Coronary artery (tissue), 2 donors: ENCODE data around the gene SHROOM2.
A peak's percentile ranks its signal among the peaks of the same experiment; 100 is the strongest.

Experiments
- DNase-seq: peaks from one replicate; pipeline ENCODE4 v3.0.0-alpha.2; 2017; ENCODE audit warnings: low spot score
- H3K27ac ChIP-seq, 2 donors: fragments of 200-600 bp; sonication (generic); one replicate each; pipeline ENCODE4 v1.5.1; 2016 to 2019
- H3K4me3 ChIP-seq: fragments of 200-600 bp; sonication (generic); 2 replicates; pipeline ENCODE4 v1.5.1; 2016; ENCODE audit warnings: mild to moderate bottlenecking, moderate library complexity
- CTCF ChIP-seq: fragments of 200-600 bp; sonication (generic); IDR thresholded peaks from one replicate; pipeline ENCODE4 v1.5.1; 2019; ENCODE audit warnings: antibody characterized with exemption

SHROOM2 gene

GRCh38 chrX:9785944-9786797 is at the start of gene SHROOM2:
Gene SHROOM2 (plus strand): TSS chrX:9786429. CDS start chrX:9786546, 117 bp downstream.
- no peak for DNase-seq
- no peak for TF ChIP-seq CTCF
- H3K27ac ChIP-seq, result no peak within 1 kb of the TSS
- H3K4me3 ChIP-seq, result peak within 1 kb of the TSS; percentile 52

GRCh38 chrX:9737363-9737762 is 48.9 kb upstream of the SHROOM2 start:
- DNase-seq, result no peak
- no peak overlapping the region for H3K4me3 ChIP-seq
- H3K27ac ChIP-seq, result no peak overlapping the region
- TF ChIP-seq CTCF, result no peak

GRCh38 chrX:9738151-9738550 is 48.1 kb upstream of the SHROOM2 start:
- H3K27ac ChIP-seq, result no peak overlapping the region
- no peak for DNase-seq
- TF ChIP-seq CTCF, result no peak
- no peak overlapping the region for H3K4me3 ChIP-seq

GRCh38 chrX:9739130-9739529 is 47.1 kb upstream of the SHROOM2 start:
- no peak overlapping the region for H3K27ac ChIP-seq
- TF ChIP-seq CTCF, result no peak
- no peak overlapping the region for H3K4me3 ChIP-seq
- DNase-seq, result no peak

- DNase-seq, result no peak
- TF ChIP-seq CTCF, result no peak
- no peak overlapping the region for H3K4me3 ChIP-seq
- H3K27ac ChIP-seq, result no peak overlapping the region
Observed at GRCh38 chrX:9745417-9746115, 40.7 kb upstream of the SHROOM2 start.

GRCh38 chrX:9746148-9746888 is 39.9 kb upstream of the SHROOM2 start:
- Histone ChIP-seq H3K27ac (no peak overlapping the region), H3K4me3 (no peak overlapping the region)
- no peak for DNase-seq
- TF ChIP-seq CTCF, result no peak
